ENCODE data around the gene KIF18A.

KIF18A gene

DNA sequence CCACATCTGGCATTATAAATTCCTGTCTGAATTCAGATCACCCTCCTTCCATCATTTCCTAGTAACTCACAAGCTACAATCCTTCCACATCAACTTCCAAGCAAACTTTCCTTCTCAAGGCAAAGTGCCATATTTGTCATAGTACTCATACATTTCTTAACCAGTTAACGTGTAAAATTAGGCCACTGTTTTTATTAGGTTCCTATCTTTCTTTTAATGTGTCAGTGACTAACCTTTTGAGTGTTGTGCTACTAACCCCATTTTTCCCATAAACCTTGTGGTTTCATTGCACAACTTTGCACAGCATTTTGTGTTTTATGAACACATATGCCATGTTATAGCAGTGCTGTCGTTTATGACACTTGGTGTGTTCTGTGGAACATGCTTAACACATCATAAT is 90.1 kb downstream of the KIF18A start:
- no peaks in the 10 kb centered on the region for H3K9me3 Mint-ChIP-seq
- no peak overlapping the region for H3K27ac Mint-ChIP-seq
- no peak overlapping the region for H3K4me3 Mint-ChIP-seq
- H3K36me3 Mint-ChIP-seq: peaks cover 3% of the 10 kb centered on the region
- H3K27me3 Mint-ChIP-seq: no peaks in the 10 kb centered on the region
- H3K4me1 Mint-ChIP-seq: no peaks in the 10 kb centered on the region

DNA sequence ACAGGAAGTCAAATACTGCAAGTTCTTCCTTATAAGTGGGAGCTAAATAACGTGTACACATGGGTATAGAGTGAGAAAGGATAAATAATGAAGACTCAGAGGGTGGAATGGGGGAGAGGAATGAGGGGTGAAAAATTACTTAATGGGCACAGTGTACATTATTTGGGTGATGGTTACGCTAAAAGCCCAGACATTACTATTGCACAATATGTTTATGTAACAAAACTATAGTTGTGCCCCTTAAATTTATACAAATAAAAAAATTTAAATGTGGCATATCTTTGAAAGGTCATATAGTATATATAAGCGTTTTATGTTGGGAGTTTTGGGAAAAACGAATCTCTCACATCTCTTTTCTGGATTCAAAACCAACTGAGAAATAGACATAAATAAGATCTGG is 96.1 kb downstream of the KIF18A start:
- no peak overlapping the region for H3K4me3 Mint-ChIP-seq
- no peaks in the 10 kb centered on the region for H3K27me3 Mint-ChIP-seq
- H3K36me3 Mint-ChIP-seq: no peaks in the 10 kb centered on the region
- H3K9me3 Mint-ChIP-seq: no peaks in the 10 kb centered on the region
- no peaks in the 10 kb centered on the region for H3K4me1 Mint-ChIP-seq
- H3K27ac Mint-ChIP-seq: no peak overlapping the region

DNA sequence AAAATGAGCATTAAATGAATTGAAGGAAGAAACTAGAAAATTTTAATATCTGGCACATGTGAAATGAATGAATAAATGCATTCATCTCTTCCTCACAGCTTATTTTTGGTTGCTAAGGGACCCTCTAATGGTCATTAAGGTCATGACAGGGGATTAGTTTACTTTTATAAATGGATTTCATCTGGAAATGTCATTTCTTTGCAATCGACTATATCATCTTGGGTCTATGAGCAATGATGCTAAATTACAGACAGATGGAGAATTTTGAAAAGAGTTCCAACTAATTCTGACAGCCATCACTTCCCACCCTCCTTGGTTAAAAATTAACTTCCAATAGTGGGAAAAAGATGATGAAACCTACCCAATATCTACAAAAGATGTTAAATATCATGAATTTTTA is 98.0 kb downstream of the KIF18A start:
- Mint-ChIP-seq H3K27me3 (no peaks in the 10 kb centered on the region), H3K4me1 (no peaks in the 10 kb centered on the region), H3K9me3 (no peaks in the 10 kb centered on the region), H3K36me3 (no peaks in the 10 kb centered on the region), H3K27ac (no peak overlapping the region), H3K4me3 (no peak overlapping the region)

DNA sequence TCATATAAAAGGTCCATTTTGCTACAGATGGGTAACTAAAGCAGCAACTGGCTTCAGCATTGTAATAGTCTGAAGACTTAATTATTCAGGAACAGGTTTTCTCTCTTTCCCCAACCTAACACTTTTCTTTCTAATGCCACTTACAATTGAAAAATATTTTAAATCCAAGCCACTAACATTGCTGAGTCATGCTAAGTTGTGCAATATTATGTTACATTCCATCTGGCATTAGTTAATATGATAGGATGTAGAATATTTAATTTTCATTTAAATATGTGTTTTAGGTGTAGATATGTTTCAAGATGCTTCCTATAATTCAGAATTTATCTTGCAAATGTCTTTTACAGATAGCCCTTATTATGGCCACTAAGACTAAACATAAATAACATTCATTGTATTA is 98.6 kb downstream of the KIF18A start:
- no peaks in the 10 kb centered on the region for H3K36me3 Mint-ChIP-seq
- H3K4me1 Mint-ChIP-seq: no peaks in the 10 kb centered on the region

DNA sequence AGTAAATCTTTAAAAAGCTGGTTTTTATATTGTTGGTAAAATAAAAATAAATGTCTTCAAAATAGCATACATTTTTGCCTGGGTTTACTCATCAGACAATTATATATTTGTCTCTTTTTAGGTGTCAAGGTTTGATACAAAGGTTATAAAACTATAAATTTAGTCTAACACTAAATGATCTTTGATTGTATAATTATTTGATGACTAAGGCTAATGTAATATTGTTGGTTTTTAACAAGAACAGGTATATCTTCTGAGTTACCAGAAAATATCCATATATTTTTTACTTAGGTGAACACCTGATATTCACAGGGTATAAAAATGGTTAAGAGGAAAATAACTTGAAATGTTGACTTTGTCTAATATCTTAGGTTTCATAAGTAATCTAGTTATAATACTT is 104.3 kb downstream of the KIF18A start:
- H3K4me3 Mint-ChIP-seq: no peak overlapping the region
- no peaks in the 10 kb centered on the region for H3K27me3 Mint-ChIP-seq
- peaks cover 16% of the 10 kb centered on the region for H3K9me3 Mint-ChIP-seq
- peaks cover 7% of the 10 kb centered on the region for H3K36me3 Mint-ChIP-seq
- H3K27ac Mint-ChIP-seq: no peak overlapping the region
- no peaks in the 10 kb centered on the region for H3K4me1 Mint-ChIP-seq

More for the DNA sequence above, 98.6 kb downstream of the KIF18A start:
- no peaks in the 10 kb centered on the region for H3K27me3 Mint-ChIP-seq
- H3K9me3 Mint-ChIP-seq: no peaks in the 10 kb centered on the region
- H3K27ac Mint-ChIP-seq: no peak overlapping the region
- no peak overlapping the region for H3K4me3 Mint-ChIP-seq

DNA sequence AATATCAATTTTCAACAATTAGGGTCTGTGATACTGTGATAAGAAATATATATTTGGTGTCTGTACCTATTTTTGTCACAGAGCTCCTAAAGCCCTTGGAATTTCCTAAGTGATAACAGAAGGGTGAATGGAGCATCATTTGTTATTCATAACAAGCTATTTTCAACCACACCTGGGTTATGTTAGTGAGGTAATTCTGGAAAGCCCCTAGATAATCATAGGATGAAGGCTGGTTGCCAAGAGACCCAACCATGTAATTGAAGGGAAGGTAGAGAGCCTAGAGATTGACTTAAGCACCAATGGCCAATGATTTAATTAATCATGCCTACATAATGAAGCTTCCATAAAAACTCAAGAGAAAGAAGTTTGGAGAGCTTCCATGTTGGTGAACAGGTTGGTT is 109.4 kb downstream of the KIF18A start:
- no peak overlapping the region for H3K4me3 Mint-ChIP-seq
- H3K27ac Mint-ChIP-seq: no peak overlapping the region
- no peaks in the 10 kb centered on the region for H3K4me1 Mint-ChIP-seq
- peaks cover 16% of the 10 kb centered on the region for H3K9me3 Mint-ChIP-seq
- no peaks in the 10 kb centered on the region for H3K27me3 Mint-ChIP-seq
- peaks cover 7% of the 10 kb centered on the region for H3K36me3 Mint-ChIP-seq

DNA sequence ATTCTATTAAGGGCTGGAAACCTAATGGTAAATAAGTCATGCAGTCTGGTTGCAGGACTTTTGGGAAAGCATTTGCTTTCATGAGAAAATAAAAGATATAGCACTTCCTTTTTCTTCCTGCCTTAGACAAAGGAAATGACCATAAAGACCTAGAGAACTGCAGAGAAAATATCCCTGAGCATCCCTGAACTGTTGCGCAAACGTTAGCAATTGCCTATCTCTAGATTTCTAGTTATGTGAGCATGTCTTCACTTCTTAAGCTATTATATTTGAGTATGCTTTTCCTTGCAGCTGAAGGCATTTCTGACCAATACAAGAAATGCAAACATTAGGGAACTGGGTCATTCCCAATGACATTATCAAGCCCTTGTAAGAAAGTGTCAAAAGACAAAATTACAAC is 110.6 kb downstream of the KIF18A start:
- H3K27ac Mint-ChIP-seq: no peak overlapping the region
- peaks cover 7% of the 10 kb centered on the region for H3K36me3 Mint-ChIP-seq
- peaks cover 7% of the 10 kb centered on the region for H3K9me3 Mint-ChIP-seq
- no peak overlapping the region for H3K4me3 Mint-ChIP-seq
- H3K27me3 Mint-ChIP-seq: no peaks in the 10 kb centered on the region
- H3K4me1 Mint-ChIP-seq: no peaks in the 10 kb centered on the region

DNA sequence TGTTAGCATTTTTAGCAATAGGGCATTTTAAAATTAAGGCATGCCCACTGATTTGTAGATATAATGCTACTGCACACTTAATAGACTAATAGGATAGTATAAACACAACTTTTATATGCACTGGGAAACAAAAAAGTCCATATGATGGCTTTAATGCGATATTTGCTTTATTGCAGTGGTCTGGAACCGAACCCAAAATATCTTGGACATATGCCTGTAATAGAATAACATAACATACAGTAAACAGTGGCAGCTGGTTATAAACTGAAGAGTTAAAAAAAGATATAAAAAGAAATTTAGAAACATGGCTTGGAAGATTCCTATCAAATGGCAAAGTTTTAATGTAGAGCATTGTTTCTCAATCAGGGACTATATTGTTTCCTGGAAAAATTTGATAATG is 111.9 kb downstream of the KIF18A start:
- Mint-ChIP-seq H3K27me3 (no peaks in the 10 kb centered on the region), H3K27ac (no peak overlapping the region), H3K4me3 (no peak overlapping the region), H3K36me3 (no peaks in the 10 kb centered on the region), H3K4me1 (no peaks in the 10 kb centered on the region), H3K9me3 (peaks cover 2% of the 10 kb centered on the region)

DNA sequence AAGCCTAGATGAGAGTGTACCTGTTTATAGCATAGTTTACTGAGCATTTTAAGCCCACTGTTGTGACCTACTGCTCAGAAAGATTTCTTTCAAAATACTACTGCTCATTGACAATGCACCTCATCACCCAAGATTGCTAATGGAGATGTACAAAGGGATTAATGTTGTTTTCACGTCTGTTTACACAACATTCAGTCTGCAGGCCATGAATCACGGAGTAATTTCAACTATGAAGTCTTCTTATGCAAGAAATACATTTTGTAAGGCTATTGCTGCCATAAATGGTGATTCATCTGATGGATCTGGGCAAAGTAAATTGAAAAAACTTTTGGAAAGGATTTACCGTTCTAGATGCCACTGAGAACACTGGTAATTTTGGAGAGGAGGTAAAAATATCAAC is 112.9 kb downstream of the KIF18A start:
- no peaks in the 10 kb centered on the region for H3K9me3 Mint-ChIP-seq
- H3K4me1 Mint-ChIP-seq: no peaks in the 10 kb centered on the region
- no peak overlapping the region for H3K27ac Mint-ChIP-seq
- no peak overlapping the region for H3K4me3 Mint-ChIP-seq
- H3K27me3 Mint-ChIP-seq: no peaks in the 10 kb centered on the region
- H3K36me3 Mint-ChIP-seq: no peaks in the 10 kb centered on the region

DNA sequence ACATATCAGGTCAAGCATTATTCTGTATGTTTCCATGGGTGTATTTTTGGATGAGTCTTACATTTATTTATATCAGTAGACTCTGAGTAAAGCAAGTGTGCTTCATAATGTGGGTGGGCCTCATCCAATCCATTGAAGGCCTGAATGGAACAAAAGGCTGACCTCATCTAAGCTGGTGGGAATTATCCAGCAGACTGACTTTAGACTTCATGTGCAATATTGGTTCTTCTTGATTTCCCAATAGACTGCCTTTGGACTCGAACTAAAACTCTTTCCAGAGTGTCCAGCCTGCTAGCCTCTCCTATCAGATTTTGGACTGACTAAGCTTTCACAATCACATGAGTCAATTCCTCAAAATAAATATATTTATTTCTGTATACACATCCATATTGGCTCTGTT is 116.2 kb downstream of the KIF18A start:
- H3K27me3 Mint-ChIP-seq: no peaks in the 10 kb centered on the region
- H3K4me3 Mint-ChIP-seq: no peak overlapping the region
- peaks cover 6% of the 10 kb centered on the region for H3K4me1 Mint-ChIP-seq
- no peak overlapping the region for H3K27ac Mint-ChIP-seq
- no peaks in the 10 kb centered on the region for H3K9me3 Mint-ChIP-seq
- no peaks in the 10 kb centered on the region for H3K36me3 Mint-ChIP-seq

DNA sequence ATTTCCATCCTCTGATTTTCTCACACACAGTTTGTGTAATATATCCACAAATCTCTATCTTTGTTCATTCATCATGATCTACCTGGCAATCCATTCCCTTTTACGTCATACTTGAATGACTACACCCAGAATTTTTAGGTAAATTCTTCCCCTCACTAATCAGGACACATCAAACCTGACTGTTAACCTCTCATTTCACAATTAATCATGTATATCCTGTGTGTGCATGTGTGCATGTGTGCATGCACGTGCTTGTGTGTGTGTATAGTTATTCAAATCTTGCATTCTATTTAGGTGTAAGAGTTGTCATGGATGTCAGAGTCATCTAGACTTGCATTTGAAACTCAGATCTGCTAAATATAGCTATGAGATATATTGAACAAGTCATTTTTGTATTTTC is 130.4 kb downstream of the KIF18A start:
- no peaks in the 10 kb centered on the region for H3K4me1 Mint-ChIP-seq
- peaks cover 5% of the 10 kb centered on the region for H3K9me3 Mint-ChIP-seq
- peaks cover 2% of the 10 kb centered on the region for H3K27me3 Mint-ChIP-seq
- no peaks in the 10 kb centered on the region for H3K36me3 Mint-ChIP-seq
- no peak overlapping the region for H3K4me3 Mint-ChIP-seq
- no peak overlapping the region for H3K27ac Mint-ChIP-seq

DNA sequence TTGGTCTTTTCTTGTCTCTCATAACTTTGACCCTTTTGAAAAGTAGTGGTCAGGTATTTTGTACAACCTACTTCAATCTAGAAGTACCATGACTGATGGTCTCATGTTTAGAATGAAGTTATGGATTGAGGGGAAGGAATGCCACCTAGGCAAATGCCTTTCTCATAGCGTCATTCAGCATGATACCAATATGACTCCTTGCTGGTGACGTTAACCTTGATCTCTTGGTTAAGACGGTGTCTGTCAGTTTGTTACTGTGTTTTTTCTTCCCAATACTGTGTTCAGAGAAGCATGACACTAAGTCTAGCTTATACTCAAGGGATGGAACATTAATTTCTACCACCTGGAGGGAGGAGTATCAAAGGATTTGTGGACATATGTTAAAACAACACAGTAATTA is 130.9 kb downstream of the KIF18A start:
- H3K27ac Mint-ChIP-seq: no peak overlapping the region
- H3K4me3 Mint-ChIP-seq: no peak overlapping the region
- no peaks in the 10 kb centered on the region for H3K36me3 Mint-ChIP-seq
- peaks cover 2% of the 10 kb centered on the region for H3K27me3 Mint-ChIP-seq
- no peaks in the 10 kb centered on the region for H3K4me1 Mint-ChIP-seq
- H3K9me3 Mint-ChIP-seq: peaks cover 5% of the 10 kb centered on the region

DNA sequence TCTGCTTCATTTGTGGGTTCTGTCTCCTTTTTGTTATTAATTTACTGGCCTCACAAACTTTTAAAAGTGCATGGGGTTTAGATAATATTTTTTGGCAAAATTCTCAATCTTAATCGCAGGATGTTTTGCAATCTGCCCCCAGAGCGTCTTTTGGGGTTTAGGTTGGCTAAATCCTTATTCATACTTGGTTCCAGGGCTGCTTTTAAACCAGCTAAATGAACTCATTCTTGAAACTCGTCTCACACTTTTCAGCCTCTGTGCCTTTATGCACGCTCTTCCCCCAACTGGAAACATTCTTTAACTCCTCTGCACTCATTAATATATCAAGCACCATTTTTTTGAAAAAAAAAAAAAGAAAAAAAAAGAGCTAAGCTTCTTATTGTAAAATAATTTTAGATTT is 131.7 kb downstream of the KIF18A start:
- H3K4me1 Mint-ChIP-seq: no peaks in the 10 kb centered on the region
- H3K9me3 Mint-ChIP-seq: peaks cover 5% of the 10 kb centered on the region
- H3K4me3 Mint-ChIP-seq: no peak overlapping the region
- H3K36me3 Mint-ChIP-seq: no peaks in the 10 kb centered on the region
- no peak overlapping the region for H3K27ac Mint-ChIP-seq
- H3K27me3 Mint-ChIP-seq: peaks cover 2% of the 10 kb centered on the region

DNA sequence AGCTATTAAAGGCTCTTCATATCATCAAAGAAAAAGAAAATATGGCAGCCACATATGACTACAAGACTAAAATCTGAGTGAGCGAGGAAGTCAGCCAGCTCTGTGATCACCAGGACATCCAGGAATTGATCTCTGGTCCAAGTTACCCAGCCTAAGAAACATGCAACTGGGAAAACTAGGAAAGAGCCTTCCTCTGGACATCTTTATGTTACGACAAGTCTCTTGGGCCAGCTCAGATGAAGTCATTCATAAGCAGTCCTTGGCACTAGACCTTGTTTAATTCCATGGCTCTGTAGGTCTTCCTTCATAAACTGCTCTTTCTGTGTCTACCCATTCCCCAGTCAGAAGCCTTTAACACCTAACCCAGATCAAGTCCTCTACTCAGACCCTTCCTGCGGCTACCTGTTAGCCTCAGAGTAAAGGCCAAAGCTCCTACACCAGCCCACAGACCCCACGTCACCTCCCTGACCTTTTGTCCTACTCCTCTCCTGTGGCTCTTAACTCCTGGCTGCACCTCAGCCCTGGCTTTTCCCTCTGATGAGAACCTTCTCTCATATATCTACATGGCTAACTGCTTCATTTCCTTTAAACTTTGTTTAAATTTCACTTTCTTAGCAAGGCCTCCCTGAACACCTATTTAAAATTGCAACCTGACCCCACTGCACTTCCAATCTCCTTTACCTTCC is 134.0 kb downstream of the KIF18A start:
- peaks cover 2% of the 10 kb centered on the region for H3K27me3 Mint-ChIP-seq
- no peaks in the 10 kb centered on the region for H3K4me1 Mint-ChIP-seq
- no peaks in the 10 kb centered on the region for H3K36me3 Mint-ChIP-seq
- peaks cover 5% of the 10 kb centered on the region for H3K9me3 Mint-ChIP-seq
- H3K4me3 Mint-ChIP-seq: no peak overlapping the region
- H3K27ac Mint-ChIP-seq: no peak overlapping the region

DNA sequence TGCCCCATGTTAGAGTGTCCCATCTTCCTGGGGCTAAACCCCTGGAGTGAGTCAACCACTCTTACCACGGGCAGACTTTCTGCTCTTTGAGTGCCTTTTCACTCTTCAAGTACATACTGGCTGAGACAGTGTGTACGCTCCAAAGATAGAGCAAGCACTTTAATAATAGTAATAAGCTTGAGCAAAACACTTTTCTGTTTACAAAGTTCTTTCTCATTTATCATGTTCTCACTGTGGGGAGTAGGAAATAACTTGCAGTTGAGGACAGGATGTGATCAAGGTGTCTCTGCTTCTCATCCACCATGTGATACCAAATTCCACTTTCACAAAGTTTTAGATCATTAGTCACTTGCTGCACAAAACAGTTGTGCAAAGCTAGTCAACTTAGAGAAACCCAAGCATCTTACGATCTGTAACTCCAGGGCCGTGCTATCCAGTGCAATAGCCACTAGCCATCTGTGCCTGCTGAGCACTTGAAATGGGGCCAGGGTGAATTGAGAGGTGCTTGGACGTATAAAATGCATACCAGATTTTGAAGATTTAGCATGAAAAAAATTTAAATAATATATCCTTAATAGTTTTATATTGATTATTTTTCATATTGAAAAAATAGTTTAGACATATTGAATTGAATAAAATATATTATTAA is 135.3 kb downstream of the KIF18A start:
- Mint-ChIP-seq H3K4me1 (no peaks in the 10 kb centered on the region), H3K27me3 (peaks cover 2% of the 10 kb centered on the region), H3K4me3 (no peak overlapping the region), H3K9me3 (peaks cover 5% of the 10 kb centered on the region), H3K27ac (no peak overlapping the region), H3K36me3 (no peaks in the 10 kb centered on the region)

DNA sequence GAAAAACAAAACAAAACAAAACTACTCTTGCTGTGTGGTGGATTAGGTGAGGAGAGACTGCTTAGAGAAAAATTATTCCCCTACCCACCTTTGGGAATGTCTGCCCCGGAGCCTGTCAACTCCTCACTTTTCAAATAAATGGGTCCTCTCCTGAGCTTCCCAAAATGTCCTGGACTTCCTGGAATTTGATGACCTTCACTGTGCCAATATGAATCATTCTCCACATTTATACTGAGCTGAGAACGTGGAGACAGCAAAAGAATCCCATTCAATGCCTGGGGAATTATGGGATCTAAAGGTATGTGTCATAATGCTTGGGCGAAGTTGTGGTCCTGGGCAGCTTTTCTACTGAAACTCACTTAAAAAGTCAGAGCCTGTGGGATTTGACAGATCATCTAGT is 136.8 kb downstream of the KIF18A start:
- no peaks in the 10 kb centered on the region for H3K4me1 Mint-ChIP-seq
- no peak overlapping the region for H3K27ac Mint-ChIP-seq
- H3K4me3 Mint-ChIP-seq: no peak overlapping the region
- H3K36me3 Mint-ChIP-seq: no peaks in the 10 kb centered on the region
- H3K27me3 Mint-ChIP-seq: peaks cover 2% of the 10 kb centered on the region
- H3K9me3 Mint-ChIP-seq: peaks cover 5% of the 10 kb centered on the region

Measured in activated naive CD4-positive, alpha-beta T cell treated with anti-CD3 and anti-CD28 coated beads, Interleukin-2, amount 50 U/mL, for 24 hours (primary cell).